ENCODE data around the gene GIPC1.

GRCh38 chr19:14428882-14429416 lies 67.0 kb downstream of the GIPC1 start:
- TF ChIP-seq, protein P1, sequence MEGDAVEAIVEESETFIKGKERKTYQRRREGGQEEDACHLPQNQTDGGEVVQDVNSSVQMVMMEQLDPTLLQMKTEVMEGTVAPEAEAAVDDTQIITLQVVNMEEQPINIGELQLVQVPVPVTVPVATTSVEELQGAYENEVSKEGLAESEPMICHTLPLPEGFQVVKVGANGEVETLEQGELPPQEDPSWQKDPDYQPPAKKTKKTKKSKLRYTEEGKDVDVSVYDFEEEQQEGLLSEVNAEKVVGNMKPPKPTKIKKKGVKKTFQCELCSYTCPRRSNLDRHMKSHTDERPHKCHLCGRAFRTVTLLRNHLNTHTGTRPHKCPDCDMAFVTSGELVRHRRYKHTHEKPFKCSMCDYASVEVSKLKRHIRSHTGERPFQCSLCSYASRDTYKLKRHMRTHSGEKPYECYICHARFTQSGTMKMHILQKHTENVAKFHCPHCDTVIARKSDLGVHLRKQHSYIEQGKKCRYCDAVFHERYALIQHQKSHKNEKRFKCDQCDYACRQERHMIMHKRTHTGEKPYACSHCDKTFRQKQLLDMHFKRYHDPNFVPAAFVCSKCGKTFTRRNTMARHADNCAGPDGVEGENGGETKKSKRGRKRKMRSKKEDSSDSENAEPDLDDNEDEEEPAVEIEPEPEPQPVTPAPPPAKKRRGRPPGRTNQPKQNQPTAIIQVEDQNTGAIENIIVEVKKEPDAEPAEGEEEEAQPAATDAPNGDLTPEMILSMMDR (IDR thresholded peaks at IDR 0.05; ENCODE audit: low read depth, low read length) = no peak
- TF ChIP-seq POLR2A (IDR thresholded peaks at IDR 0.05; ENCODE audit: extremely low read depth, insufficient read length) = no peak
- TF ChIP-seq, protein P2, sequence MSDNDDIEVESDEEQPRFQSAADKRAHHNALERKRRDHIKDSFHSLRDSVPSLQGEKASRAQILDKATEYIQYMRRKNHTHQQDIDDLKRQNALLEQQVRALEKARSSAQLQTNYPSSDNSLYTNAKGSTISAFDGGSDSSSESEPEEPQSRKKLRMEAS (IDR thresholded peaks at IDR 0.05; ENCODE audit: low read depth, low read length) = no peak
- no peak for TF ChIP-seq MYC (IDR thresholded peaks at IDR 0.05; ENCODE audit: low read depth, low read length)

Data from NB4 (cell line).